ENCODE measurements around the gene APCDD1L.

DNA sequence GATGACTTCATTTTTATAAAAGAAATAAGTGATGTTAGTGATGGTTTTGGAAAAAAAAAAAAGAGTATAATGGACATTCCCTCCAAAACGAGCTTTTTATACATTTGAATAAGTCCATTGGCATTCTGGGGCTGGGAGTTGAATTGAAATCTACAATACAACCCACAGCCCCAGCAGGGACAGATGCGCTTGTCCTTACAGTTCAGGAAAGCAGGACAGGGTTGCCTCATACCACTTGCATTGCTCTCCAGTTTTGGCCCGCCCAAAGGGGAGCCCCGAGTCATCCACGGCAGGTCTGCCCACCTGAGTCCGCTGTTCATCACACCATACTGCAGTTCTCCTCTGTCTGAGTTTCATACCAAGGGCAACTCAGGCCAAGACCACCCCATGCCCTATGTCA, 80.0 kb downstream of the APCDD1L start:
- TF ChIP-seq TAF1 (IDR thresholded peaks at IDR 0.05; ENCODE audit: low read depth) (no peak), RAD21 (conservative IDR thresholded peaks at IDR 0.05) (no peak), EZH2 (IDR thresholded peaks at IDR 0.05; ENCODE audit: borderline replicate concordance, insufficient read depth, low read length, poor library complexity, severe bottlenecking) (no peak), POLR2AphosphoS5 (IDR thresholded peaks at IDR 0.05) (no peak), EP300 (conservative IDR thresholded peaks at IDR 0.05; ENCODE audit: poor library complexity, severe bottlenecking) (no peak), SMC3 (conservative IDR thresholded peaks at IDR 0.05; ENCODE audit: poor library complexity) (no peak)
- TF ChIP-seq, protein P1, sequence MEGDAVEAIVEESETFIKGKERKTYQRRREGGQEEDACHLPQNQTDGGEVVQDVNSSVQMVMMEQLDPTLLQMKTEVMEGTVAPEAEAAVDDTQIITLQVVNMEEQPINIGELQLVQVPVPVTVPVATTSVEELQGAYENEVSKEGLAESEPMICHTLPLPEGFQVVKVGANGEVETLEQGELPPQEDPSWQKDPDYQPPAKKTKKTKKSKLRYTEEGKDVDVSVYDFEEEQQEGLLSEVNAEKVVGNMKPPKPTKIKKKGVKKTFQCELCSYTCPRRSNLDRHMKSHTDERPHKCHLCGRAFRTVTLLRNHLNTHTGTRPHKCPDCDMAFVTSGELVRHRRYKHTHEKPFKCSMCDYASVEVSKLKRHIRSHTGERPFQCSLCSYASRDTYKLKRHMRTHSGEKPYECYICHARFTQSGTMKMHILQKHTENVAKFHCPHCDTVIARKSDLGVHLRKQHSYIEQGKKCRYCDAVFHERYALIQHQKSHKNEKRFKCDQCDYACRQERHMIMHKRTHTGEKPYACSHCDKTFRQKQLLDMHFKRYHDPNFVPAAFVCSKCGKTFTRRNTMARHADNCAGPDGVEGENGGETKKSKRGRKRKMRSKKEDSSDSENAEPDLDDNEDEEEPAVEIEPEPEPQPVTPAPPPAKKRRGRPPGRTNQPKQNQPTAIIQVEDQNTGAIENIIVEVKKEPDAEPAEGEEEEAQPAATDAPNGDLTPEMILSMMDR (IDR thresholded peaks at IDR 0.05; ENCODE audit: poor library complexity, severe bottlenecking) = no peak
- TF ChIP-seq, protein P2, sequence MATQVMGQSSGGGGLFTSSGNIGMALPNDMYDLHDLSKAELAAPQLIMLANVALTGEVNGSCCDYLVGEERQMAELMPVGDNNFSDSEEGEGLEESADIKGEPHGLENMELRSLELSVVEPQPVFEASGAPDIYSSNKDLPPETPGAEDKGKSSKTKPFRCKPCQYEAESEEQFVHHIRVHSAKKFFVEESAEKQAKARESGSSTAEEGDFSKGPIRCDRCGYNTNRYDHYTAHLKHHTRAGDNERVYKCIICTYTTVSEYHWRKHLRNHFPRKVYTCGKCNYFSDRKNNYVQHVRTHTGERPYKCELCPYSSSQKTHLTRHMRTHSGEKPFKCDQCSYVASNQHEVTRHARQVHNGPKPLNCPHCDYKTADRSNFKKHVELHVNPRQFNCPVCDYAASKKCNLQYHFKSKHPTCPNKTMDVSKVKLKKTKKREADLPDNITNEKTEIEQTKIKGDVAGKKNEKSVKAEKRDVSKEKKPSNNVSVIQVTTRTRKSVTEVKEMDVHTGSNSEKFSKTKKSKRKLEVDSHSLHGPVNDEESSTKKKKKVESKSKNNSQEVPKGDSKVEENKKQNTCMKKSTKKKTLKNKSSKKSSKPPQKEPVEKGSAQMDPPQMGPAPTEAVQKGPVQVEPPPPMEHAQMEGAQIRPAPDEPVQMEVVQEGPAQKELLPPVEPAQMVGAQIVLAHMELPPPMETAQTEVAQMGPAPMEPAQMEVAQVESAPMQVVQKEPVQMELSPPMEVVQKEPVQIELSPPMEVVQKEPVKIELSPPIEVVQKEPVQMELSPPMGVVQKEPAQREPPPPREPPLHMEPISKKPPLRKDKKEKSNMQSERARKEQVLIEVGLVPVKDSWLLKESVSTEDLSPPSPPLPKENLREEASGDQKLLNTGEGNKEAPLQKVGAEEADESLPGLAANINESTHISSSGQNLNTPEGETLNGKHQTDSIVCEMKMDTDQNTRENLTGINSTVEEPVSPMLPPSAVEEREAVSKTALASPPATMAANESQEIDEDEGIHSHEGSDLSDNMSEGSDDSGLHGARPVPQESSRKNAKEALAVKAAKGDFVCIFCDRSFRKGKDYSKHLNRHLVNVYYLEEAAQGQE (IDR thresholded peaks at IDR 0.05; ENCODE audit: borderline replicate concordance) = no peak

Measured in neural cell (in vitro differentiated cells).